AG10803 (cell line): ENCODE results near the gene PEX11A.

ENCODE experiments used
- DNase-seq: peaks from one replicate; pipeline ENCODE4 v3.0.0; 2010; ENCODE audit warnings: low read depth
- H3K4me3 ChIP-seq: 2 replicates; pipeline ENCODE4 v1.5.1; 2011; ENCODE audit warnings: mild to moderate bottlenecking, low read length, control low read depth
- TF ChIP-seq, protein P1 (sequence below): conservative IDR thresholded peaks from 2 replicates; pipeline ENCODE4 v1.5.1; 2011; ENCODE audit warnings: mild to moderate bottlenecking, low read length, control low read depth, inconsistent platforms

PEX11A gene

DNA sequence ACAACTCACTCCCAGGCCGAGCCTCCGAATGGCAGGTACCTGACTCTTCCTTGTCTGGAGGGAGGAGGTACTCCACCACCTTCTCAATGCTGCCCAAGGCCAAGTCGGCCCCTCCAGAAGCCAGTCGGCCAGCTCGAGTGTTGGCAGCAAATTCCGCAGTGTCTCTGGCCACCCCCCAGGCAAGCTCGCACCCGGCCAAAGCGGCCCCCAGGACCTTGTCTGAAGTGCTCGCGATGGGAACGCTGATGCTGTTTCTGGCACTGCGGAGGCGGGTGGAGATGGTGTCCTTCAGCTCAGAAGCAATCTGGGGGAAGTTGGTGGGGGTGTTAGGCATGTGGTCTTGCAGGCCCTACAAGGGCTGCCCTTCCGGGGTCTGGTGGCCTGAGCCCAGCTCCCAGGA lies 20.6 kb downstream of the PEX11A start:
- no peak for DNase-seq
- TF ChIP-seq, protein P1, sequence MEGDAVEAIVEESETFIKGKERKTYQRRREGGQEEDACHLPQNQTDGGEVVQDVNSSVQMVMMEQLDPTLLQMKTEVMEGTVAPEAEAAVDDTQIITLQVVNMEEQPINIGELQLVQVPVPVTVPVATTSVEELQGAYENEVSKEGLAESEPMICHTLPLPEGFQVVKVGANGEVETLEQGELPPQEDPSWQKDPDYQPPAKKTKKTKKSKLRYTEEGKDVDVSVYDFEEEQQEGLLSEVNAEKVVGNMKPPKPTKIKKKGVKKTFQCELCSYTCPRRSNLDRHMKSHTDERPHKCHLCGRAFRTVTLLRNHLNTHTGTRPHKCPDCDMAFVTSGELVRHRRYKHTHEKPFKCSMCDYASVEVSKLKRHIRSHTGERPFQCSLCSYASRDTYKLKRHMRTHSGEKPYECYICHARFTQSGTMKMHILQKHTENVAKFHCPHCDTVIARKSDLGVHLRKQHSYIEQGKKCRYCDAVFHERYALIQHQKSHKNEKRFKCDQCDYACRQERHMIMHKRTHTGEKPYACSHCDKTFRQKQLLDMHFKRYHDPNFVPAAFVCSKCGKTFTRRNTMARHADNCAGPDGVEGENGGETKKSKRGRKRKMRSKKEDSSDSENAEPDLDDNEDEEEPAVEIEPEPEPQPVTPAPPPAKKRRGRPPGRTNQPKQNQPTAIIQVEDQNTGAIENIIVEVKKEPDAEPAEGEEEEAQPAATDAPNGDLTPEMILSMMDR, result no peak

DNA sequence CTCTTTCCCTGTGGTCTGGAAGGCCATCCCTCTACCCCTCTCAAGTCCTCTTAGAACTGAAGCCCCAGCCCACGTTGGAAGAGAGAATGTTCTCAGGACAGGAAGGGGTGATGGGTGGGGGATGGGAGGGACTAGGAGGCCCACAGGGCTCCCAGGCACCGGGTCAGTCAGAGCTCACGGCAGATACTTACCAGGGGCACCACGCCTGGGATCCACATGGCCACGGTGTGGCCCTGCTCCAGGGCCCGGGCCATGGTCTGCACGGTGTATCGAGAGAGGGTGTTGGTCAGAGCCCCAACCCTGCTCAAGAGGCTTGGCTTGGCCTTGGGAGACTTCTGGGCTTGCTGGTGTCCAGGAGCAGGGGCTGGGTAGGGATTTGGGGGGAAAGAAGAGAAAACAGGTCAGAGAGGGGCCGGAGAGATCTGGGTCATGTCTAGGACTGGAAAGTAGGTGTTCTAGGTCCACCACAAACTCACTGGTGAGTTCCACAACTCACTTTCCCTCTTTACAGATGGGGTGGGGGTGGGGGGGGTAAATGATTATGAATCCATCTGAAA lies 21.2 kb downstream of the PEX11A start:
- TF ChIP-seq, protein P1, result no peak
- H3K4me3 ChIP-seq, result no peak overlapping the region
- DNase-seq, result no peak

More for the DNA sequence above, 20.6 kb downstream of the PEX11A start:
- H3K4me3 ChIP-seq, result no peak overlapping the region

DNA sequence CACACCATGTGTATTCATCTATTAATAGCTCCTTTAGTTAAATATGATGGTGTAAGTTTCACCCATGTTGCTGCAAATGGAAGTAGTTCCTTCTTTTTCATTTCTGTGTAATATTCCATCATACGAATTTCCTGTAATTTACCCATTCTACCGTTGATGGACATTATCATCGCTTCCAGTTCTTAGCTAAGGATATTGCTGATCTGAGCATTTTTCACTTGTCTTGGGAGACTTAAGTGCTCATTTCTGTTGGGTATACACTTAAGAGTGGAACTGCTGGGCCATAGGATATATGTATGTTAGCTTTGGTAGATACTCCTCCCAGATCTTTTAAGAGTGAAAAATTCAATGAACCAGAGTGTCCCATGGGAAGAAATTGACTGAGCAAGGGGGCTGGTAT lies 22.4 kb downstream of the PEX11A start:
- TF ChIP-seq, protein P1, result no peak
- H3K4me3 ChIP-seq, result no peak overlapping the region
- no peak for DNase-seq

DNA sequence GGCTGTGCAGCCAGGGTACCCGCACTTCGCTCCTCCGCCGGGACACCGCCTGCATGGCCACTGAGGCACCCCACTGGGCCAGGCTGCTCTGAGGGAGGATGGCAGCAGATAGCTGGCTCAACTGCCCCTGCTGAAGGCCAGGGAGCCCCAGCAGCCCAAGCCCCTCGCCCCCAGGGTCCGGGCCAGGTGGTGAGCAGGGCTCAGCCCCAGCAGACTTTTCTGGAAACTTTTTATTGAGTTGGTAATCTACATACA lies 22.9 kb downstream of the PEX11A start:
- TF ChIP-seq, protein P1, result no peak
- no peak overlapping the region for H3K4me3 ChIP-seq
- DNase-seq, result no peak

DNA sequence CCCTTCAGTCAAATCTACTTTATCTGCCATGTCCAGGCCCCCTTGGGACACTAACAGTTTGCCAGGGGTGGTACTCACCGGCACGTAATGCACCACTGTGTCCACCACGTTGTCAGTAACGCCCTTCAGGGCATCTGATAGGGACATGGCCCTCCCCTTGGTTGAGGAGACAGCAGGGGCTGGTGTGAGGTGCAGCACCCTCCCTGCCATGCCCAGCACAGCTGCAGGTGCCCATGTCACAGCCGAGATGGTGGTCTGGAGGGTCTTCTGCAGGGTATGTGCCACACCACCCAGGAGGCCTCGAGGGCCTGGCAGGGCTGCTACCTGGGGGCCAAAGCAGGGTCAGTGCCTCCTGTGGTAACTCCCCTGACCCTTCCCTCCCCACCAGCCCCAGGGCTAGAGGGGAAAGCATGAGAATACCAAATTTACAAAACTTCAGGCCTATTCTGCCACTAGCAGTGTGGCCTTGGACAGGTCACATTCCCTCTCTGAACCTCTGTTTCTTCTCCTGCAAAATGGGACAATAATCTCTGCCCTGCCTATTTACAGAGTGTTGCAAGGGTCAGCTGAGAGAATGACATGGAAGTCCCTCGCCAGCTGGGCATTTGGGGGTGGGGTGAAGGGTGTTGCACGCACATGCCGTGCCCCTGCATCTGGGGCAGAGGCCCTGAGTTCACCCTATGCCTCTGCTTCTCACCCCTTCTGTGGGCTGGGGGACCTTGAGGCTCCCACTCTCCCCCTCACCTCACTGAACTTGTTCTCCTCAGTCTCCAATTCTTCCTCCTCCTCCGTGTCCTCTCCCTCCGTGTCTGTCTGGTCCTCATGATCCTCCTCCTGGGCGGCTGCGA lies 23.5 kb downstream of the PEX11A start:
- H3K4me3 ChIP-seq, result no peak overlapping the region
- TF ChIP-seq, protein P1, result no peak
- no peak for DNase-seq

DNA sequence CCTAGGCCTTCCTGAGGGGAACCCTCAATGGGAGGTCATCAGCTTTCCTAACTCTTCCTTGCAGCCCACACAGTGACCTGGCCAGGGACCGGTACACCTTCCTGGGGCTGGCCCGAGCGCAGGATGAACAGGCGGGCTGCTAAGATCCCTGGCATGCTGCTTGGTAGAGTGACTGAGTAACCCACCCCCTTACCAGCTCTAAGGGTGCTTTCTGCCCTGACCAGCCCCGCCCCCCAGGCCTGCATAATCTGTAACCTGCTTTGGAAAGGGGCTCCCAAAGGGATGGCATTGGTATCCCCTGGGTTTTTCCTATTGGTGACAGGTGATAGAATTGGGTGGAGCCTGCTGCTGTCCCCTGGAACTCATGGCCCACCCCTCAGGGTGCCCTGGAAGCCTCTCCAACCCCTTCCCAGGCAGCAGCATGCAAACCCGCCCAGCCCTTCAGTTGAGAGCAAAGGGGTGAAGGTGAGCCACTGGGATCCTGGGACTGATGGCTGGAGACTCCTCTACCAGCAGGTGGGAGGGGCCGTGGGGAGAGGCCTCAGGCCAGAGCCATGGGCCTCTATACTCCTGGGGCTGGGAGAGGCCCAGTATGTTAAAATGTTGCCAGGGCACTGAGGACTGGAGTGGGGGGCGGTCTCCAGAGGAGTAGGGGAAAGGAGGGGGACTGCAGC lies 24.2 kb downstream of the PEX11A start:
- H3K4me3 ChIP-seq, result no peak overlapping the region
- no peak for DNase-seq
- TF ChIP-seq, protein P1, result no peak
